Upper lobe of left lung (tissue), 4 donors: ENCODE measurements around the gene KAZN.

Source experiments
- EP300 ChIP-seq, 4 donors: sonication (generic); formaldehyde crosslinking; IDR thresholded peaks; one replicate each; pipeline ENCODE4 v1.5.1; 2017; ENCODE audit warnings: antibody characterized with exemption in 4 of 4, control low read depth in 2 of 4
- POLR2AphosphoS5 ChIP-seq, 2 donors: sonication (generic); formaldehyde crosslinking; IDR thresholded peaks; one replicate each; pipeline ENCODE4 v1.5.1; 2017; ENCODE audit warnings: antibody characterized with exemption in 2 of 2
- TF ChIP-seq, protein P1 (sequence below), 6 experiments: fragments of 450-650 bp in 4 of 6; fragments of 200-600 bp in 2 of 6; sonication (generic) in 2 of 6; IDR thresholded peaks; one replicate each; pipeline ENCODE4 v1.5.1; 2016 to 2019; ENCODE audit warnings: antibody characterized with exemption in 6 of 6

DNA sequence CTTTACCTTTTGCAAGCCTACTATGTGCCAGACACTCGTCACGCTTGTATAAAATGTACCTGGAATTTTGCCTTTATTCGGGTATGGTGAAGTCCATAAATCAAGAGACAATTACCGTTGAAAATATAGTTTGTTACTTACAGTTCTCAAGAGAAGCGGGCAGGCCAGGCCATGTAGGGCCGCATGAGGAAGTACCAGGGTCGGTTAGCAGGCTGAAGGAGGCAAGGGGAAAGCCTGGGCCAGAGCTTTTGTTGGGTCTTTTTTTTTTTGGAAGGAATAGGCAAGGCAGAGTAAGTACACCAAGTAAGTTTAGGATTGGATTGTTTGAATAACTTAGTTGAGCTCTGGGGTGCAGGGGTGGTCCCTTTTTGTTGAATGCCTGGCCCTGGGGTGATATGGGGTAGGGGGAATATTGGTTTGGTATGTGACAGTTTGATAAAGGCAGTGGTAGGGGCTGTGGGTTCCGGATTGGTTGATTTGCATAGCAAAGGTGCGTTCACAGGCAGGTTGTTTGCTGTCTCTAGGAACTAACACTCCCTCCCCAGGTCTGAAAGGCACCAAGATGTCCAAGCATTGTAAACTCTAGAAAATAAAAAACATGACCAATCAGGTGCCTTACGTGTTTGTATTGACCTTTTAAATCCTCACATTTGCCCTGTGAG is 80.7 kb downstream of the KAZN start:
- TF ChIP-seq, protein P1, sequence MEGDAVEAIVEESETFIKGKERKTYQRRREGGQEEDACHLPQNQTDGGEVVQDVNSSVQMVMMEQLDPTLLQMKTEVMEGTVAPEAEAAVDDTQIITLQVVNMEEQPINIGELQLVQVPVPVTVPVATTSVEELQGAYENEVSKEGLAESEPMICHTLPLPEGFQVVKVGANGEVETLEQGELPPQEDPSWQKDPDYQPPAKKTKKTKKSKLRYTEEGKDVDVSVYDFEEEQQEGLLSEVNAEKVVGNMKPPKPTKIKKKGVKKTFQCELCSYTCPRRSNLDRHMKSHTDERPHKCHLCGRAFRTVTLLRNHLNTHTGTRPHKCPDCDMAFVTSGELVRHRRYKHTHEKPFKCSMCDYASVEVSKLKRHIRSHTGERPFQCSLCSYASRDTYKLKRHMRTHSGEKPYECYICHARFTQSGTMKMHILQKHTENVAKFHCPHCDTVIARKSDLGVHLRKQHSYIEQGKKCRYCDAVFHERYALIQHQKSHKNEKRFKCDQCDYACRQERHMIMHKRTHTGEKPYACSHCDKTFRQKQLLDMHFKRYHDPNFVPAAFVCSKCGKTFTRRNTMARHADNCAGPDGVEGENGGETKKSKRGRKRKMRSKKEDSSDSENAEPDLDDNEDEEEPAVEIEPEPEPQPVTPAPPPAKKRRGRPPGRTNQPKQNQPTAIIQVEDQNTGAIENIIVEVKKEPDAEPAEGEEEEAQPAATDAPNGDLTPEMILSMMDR (IDR thresholded peaks at IDR 0.05): no peak
- no peak for TF ChIP-seq EP300 (IDR thresholded peaks at IDR 0.05)
- no peak for TF ChIP-seq POLR2AphosphoS5 (IDR thresholded peaks at IDR 0.05)
